DOHH2 (cell line): ENCODE measurements around the gene FAM227B.

Source experiments
- EZH2phosphoT487 ChIP-seq: fragments of 200-600 bp; sonication (generic); IDR thresholded peaks from 2 replicates; pipeline ENCODE4 v1.6.1; 2017; ENCODE audit warnings: borderline replicate concordance, mild to moderate bottlenecking, antibody characterized with exemption, low read length, moderate library complexity, mixed read lengths
- TF ChIP-seq, protein P1 (sequence below): fragments of 200-600 bp; sonication (generic); IDR thresholded peaks from one replicate; pipeline ENCODE4 v1.5.1; 2014; ENCODE audit warnings: antibody characterized with exemption, mild to moderate bottlenecking, low read depth, low read length; ENCODE audit not compliant: poor library complexity, severe bottlenecking

DNA sequence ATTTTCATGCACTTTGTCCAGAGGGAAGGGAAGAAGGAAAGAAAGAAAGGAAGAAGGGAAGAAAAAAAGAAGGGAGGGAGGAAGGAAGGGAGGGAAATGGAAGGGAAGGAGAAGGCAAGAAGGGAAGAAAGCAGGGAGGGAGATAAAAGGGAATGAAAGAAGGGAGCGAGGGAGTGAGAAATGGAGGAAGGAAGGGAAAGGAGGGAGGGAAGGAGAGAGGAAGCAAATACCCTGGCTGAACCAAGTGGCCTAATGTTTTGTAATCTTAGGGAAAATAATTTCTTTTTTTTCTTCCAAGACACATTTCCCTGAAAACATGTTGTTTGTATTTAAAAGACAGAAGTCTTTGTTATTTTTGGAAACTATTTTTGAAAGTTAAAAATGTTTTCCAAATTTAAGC is 36.1 kb upstream of the FAM227B start:
- TF ChIP-seq, protein P1, sequence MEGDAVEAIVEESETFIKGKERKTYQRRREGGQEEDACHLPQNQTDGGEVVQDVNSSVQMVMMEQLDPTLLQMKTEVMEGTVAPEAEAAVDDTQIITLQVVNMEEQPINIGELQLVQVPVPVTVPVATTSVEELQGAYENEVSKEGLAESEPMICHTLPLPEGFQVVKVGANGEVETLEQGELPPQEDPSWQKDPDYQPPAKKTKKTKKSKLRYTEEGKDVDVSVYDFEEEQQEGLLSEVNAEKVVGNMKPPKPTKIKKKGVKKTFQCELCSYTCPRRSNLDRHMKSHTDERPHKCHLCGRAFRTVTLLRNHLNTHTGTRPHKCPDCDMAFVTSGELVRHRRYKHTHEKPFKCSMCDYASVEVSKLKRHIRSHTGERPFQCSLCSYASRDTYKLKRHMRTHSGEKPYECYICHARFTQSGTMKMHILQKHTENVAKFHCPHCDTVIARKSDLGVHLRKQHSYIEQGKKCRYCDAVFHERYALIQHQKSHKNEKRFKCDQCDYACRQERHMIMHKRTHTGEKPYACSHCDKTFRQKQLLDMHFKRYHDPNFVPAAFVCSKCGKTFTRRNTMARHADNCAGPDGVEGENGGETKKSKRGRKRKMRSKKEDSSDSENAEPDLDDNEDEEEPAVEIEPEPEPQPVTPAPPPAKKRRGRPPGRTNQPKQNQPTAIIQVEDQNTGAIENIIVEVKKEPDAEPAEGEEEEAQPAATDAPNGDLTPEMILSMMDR, result no peak
- TF ChIP-seq EZH2phosphoT487, result no peak
